Endothelial cell of umbilical vein (primary cell): ENCODE data around the gene SIPA1L3. TPM values are rescaled to one million over a fixed set of nuclear protein-coding genes. Genes with fewer than 3 reads are reported as not detected.

Source experiments
- BruUV-seq: library from RNA; stranded (reverse); fragments of 400-500 nt; replicated peaks from 2 replicates; lab custom pipeline; 2021; lab: Mats Ljungman, UMichigan
- CTCF ChIA-PET: fragments of 300-600, 350-600 bp; sonication (Branson Sonifier 250); formaldehyde crosslinking; loops from one replicate; lab custom pipeline; 2021; ENCODE audit warnings: antibody characterized with exemption, inconsistent platforms; lab: Charles Lee
- POLR2A ChIA-PET: fragments of 300-600, 350-600 bp; sonication (Branson Sonifier 250); formaldehyde crosslinking; loops from one replicate; lab custom pipeline; 2021; ENCODE audit warnings: antibody characterized with exemption, inconsistent platforms; lab: Charles Lee
- DNase-seq: peaks from one replicate; pipeline ENCODE4 v3.0.0-alpha.2; 2011; ENCODE audit warnings: low read depth, low spot score
- FAIRE-seq: peaks from 2 replicates; lab custom pipeline; 2011; peaks lifted over from hg19 to GRCh38; lab: Jason Lieb, UNC
- H2AFZ ChIP-seq: 2 replicates; pipeline ENCODE4 v1.6.0; 2012; ENCODE audit warnings: low read depth, low read length, control low read depth, inconsistent platforms
- H3K27ac ChIP-seq: 2 replicates; pipeline ENCODE4 v1.5.1; 2011; ENCODE audit warnings: low read depth, mild to moderate bottlenecking, control low read depth, low read length, moderate library complexity; ENCODE audit not compliant: insufficient read depth
- H3K27me3 ChIP-seq, 2 experiments: 2 replicates each; pipeline versions ENCODE4 v1.6.0 to v1.6.1; 2011; ENCODE audit warnings: low read length in 2 of 2, mixed read lengths in 1 of 2; ENCODE audit not compliant: control insufficient read depth in 2 of 2, insufficient read depth in 2 of 2
- H3K36me3 ChIP-seq, 2 experiments: 2 replicates in 1 of 2; 3 replicates in 1 of 2; pipeline ENCODE4 v1.5.1; 2011; ENCODE audit warnings: low read length in 2 of 2, mild to moderate bottlenecking in 1 of 2, moderate library complexity in 1 of 2; ENCODE audit not compliant: control insufficient read depth in 2 of 2, insufficient read depth in 2 of 2; ENCODE audit errors: extremely low read depth in 1 of 2
- H3K4me1 ChIP-seq: 3 replicates; pipeline ENCODE4 v1.5.1; 2011; ENCODE audit warnings: mild to moderate bottlenecking, low read length; ENCODE audit not compliant: control insufficient read depth, insufficient read depth; ENCODE audit errors: extremely low read depth
- H3K4me2 ChIP-seq: 2 replicates; pipeline ENCODE4 v1.6.1; 2011; ENCODE audit warnings: low read length, control low read depth, mixed read lengths; ENCODE audit not compliant: insufficient read depth
- H3K4me3 ChIP-seq, 3 experiments: fragments of 200-600 bp in 1 of 3; sonication (generic), shearing (Covaris generic) in 1 of 3; replicated peaks in 1 of 3; 2 replicates each; pipeline ENCODE4 v1.5.1; 2011 to 2016; ENCODE audit warnings: control low read depth in 3 of 3, low read length in 3 of 3, mild to moderate bottlenecking in 2 of 3, inconsistent platforms in 1 of 3, low read depth in 1 of 3, moderate library complexity in 1 of 3; ENCODE audit not compliant: insufficient read depth in 1 of 3
- H3K79me2 ChIP-seq: 2 replicates; pipeline ENCODE4 v1.6.0; 2012; ENCODE audit warnings: low read length, inconsistent platforms; ENCODE audit not compliant: control insufficient read depth, insufficient read depth
- H3K9ac ChIP-seq: replicated peaks from 2 replicates; pipeline ENCODE3; 2011; ENCODE audit warnings: low read length, control low read depth; ENCODE audit not compliant: insufficient read depth; ENCODE audit errors: extremely low read depth
- H3K9me1 ChIP-seq: replicated peaks from 3 replicates; pipeline ENCODE4 v1.6.0; 2011; ENCODE audit warnings: mild to moderate bottlenecking, low read length; ENCODE audit not compliant: control insufficient read depth, insufficient read depth; ENCODE audit errors: extremely low read depth
- H3K9me3 ChIP-seq: replicated peaks from 2 replicates; pipeline ENCODE4 v1.5.1; 2012; ENCODE audit warnings: low read length, inconsistent platforms; ENCODE audit not compliant: control insufficient read depth, insufficient read depth
- H4K20me1 ChIP-seq: replicated peaks from 2 replicates; pipeline ENCODE3; 2011; ENCODE audit warnings: mild to moderate bottlenecking, low read length; ENCODE audit not compliant: control insufficient read depth, insufficient read depth; ENCODE audit errors: extremely low read depth
- EZH2 ChIP-seq: IDR thresholded peaks from 2 replicates; pipeline ENCODE4 v1.6.1; 2012; ENCODE audit warnings: borderline replicate concordance, low read depth, mild to moderate bottlenecking, moderate library complexity, low read length, inconsistent platforms; ENCODE audit not compliant: severe bottlenecking
- FOS ChIP-seq: IDR thresholded peaks from 2 replicates; pipeline ENCODE4 v1.6.1; 2011; ENCODE audit warnings: mild to moderate bottlenecking, low read length, moderate library complexity, borderline replicate concordance; ENCODE audit not compliant: insufficient read depth
- GATA2 ChIP-seq: IDR thresholded peaks from 2 replicates; pipeline ENCODE4 v1.7.0; 2011; ENCODE audit warnings: low read depth, mild to moderate bottlenecking, moderate library complexity, mixed read lengths, low read length; ENCODE audit not compliant: insufficient read length, insufficient read depth
- JUN ChIP-seq: IDR thresholded peaks from 2 replicates; pipeline ENCODE4 v1.6.1; 2011; ENCODE audit warnings: borderline replicate concordance, low read depth; ENCODE audit not compliant: insufficient read length, insufficient read depth
- MYC ChIP-seq: IDR thresholded peaks from one replicate; pipeline ENCODE4 v1.6.1; 2011; ENCODE audit warnings: mild to moderate bottlenecking, low read depth, low read length
- POLR2A ChIP-seq: IDR thresholded peaks from 2 replicates; pipeline ENCODE4 v1.6.1; 2012; ENCODE audit warnings: low read depth, mild to moderate bottlenecking, control low read depth, low read length
- POLR2AphosphoS5 ChIP-seq: IDR thresholded peaks from 2 replicates; pipeline ENCODE4 v1.6.1; 2012; ENCODE audit warnings: low read depth, mild to moderate bottlenecking, control low read depth, low read length, moderate library complexity; ENCODE audit not compliant: insufficient read depth
- dilution Hi-C: fragments of 300-500 bp; cut with MboI; formaldehyde crosslinking; loops from one replicate; pipeline ENCODE4 v1.15.0; 2019; ENCODE audit warnings: low sequenced_read_pairs; ENCODE audit not compliant: extremely low pct_ligation_motif_present
- intact Hi-C: fragments of 100-400 bp; cut with micrococcal nuclease; formaldehyde crosslinking; loops from one replicate; pipeline ENCODE4 v1.10.0; 2022
- polyA plus RNA-seq, 4 experiments: library from polyadenylated mRNA; depleted of rRNA in 3 of 4; stranded (reverse) in 3 of 4; unstranded in 1 of 4; fragments of >200 nt; gene quantifications; 2 replicates each; pipeline versions ENCODE4 v1.2.1 to v1.2.3, GENCODE V29; 2011 to 2012; ENCODE audit warnings: missing spikeins in 1 of 4
- total RNA-seq: library from RNA; stranded (reverse); gene quantifications from 2 replicates; pipeline ENCODE4 v1.2.3, GENCODE V29; 2021
- TF ChIP-seq, protein P1 (sequence below): IDR thresholded peaks from 2 replicates; pipeline ENCODE4 v1.6.1; 2011; ENCODE audit not compliant: insufficient read depth, insufficient read length
- TF ChIP-seq, protein P2 (sequence below), 2 donors: IDR thresholded peaks; 1 replicate in 1 of 2; 2 replicates in 1 of 2; pipeline ENCODE4 v1.5.1; 2011; ENCODE audit warnings: low read length in 2 of 2, mild to moderate bottlenecking in 2 of 2, moderate library complexity in 2 of 2, control low read depth in 1 of 2, inconsistent platforms in 1 of 2, low read depth in 1 of 2; ENCODE audit not compliant: insufficient read depth in 1 of 2; ENCODE audit errors: extremely low read depth in 1 of 2

Gene SIPA1L3
- total and polyA plus RNA-seq, 2 donors (not counting 3 experiments of a cell fraction or from before 2014, with no cell fraction given): 14.2 to 47.2 TPM

DNA sequence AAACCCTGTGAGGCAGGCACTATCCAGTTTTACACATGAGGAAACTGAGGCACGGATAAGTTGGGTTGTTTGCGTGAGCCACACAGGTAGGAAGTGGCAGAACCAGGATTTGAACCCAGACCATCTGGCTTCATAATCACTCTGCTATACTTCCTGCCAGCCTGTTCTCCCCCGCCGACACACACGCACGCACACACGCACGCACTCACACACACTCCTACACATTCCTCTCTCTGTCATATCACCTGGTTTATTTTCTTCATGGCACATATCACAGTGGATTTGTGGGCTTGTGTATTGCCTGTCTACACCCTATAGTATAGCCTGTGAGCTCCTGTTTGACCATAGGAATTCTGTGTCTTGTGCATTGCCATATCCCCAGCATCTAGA is 140.0 kb downstream of the SIPA1L3 start:
- Histone ChIP-seq H3K4me2 (no peak overlapping the region), H3K4me1 (peaks cover 3% of the 10 kb centered on the region), H3K4me3 (no peak overlapping the region), H3K9me3 (no peaks in the 10 kb centered on the region), H3K9ac (no peak overlapping the region), H2AFZ (no peak overlapping the region), H3K9me1 (no peaks in the 10 kb centered on the region), H3K27me3 (no peaks in the 10 kb centered on the region), H4K20me1 (no peaks in the 10 kb centered on the region), H3K79me2 (peaks cover 17% of the 10 kb centered on the region), H3K27ac (no peak overlapping the region), H3K36me3 (no peaks in the 10 kb centered on the region)
- FAIRE-seq: no peak
- no TSS peak for BruUV-seq
- TF ChIP-seq MYC (no peak), EZH2 (no peak), POLR2A (no peak), FOS (no peak), JUN (no peak), GATA2 (no peak), POLR2AphosphoS5 (no peak)
- TF ChIP-seq, protein P1, sequence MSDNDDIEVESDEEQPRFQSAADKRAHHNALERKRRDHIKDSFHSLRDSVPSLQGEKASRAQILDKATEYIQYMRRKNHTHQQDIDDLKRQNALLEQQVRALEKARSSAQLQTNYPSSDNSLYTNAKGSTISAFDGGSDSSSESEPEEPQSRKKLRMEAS: no peak
- TF ChIP-seq, protein P2, sequence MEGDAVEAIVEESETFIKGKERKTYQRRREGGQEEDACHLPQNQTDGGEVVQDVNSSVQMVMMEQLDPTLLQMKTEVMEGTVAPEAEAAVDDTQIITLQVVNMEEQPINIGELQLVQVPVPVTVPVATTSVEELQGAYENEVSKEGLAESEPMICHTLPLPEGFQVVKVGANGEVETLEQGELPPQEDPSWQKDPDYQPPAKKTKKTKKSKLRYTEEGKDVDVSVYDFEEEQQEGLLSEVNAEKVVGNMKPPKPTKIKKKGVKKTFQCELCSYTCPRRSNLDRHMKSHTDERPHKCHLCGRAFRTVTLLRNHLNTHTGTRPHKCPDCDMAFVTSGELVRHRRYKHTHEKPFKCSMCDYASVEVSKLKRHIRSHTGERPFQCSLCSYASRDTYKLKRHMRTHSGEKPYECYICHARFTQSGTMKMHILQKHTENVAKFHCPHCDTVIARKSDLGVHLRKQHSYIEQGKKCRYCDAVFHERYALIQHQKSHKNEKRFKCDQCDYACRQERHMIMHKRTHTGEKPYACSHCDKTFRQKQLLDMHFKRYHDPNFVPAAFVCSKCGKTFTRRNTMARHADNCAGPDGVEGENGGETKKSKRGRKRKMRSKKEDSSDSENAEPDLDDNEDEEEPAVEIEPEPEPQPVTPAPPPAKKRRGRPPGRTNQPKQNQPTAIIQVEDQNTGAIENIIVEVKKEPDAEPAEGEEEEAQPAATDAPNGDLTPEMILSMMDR (IDR thresholded peaks at IDR 0.05; ENCODE audit: extremely low read depth in 1 of 2, insufficient read depth in 1 of 2, low read depth in 1 of 2, low read length in 2 of 2): no peak
- dilution Hi-C loops: no loop called here
- no peak for DNase-seq
- intact Hi-C loops: no loop called here
- POLR2A ChIA-PET: no interaction called here
- CTCF ChIA-PET: interaction anchor here (1.1 to 8.0 kb wide), 3 partner anchors 8 to 143 kb away, joined by 3 to 145 read pairs (median 5); partner anchors contain the start of genes SIPA1L3 and WDR87
